ENCODE measurements around the gene SHH.
"Not testable (repeated sequence)": the region's sequence is repeated elsewhere in the genome, so short reads cannot be mapped to it uniquely, and the experiment has no call there.

SHH gene

GRCh38 chr7:155843426-155844018 lies 31.3 kb upstream of the SHH start:
- no peak for DNase-seq (ENCODE audit: low spot score)
- FAIRE-seq = no peak

- no peak for FAIRE-seq
Observed at GRCh38 chr7:155842496-155843265, 30.4 kb upstream of the SHH start.

GRCh38 chr7:155840909-155841308 lies 28.6 kb upstream of the SHH start:
- no peak for DNase-seq (ENCODE audit: low spot score)
- FAIRE-seq = no peak

More at GRCh38 chr7:155842496-155843265, 30.4 kb upstream of the SHH start:
- DNase-seq (ENCODE audit: low spot score) = no peak

DNA sequence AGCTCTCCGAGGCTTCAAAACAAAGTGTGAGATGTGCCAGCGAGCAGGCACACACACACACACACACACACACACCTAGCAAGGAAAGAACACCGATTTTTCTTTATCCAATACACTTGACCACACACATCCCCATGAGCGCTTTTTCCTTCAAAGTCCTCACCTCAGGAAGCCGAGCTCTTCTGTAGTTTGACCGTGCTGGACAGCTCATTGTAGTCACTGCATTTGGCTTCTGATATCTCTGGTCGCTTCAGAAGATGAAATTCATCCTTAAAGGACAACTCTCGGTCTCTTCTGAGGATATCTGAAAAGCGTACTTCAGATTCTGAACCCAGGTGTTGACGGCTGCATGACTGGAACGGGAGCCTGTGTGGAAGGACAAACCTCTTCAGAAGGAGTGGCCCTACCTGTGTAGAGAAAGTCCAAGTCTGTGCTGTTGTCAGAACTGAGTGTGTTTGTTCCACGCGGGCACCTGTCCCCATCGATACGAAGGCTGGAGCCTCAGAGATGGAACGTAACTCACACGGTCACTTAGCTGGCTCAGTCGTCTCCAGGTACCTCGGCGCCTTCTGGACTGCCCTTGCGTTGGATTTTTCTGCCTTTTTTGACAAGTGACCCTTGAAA lies 28.1 kb upstream of the SHH start:
- FAIRE-seq (no peak), DNase-seq (ENCODE audit: low spot score) (no peak)

- no peak for DNase-seq (ENCODE audit: low spot score)
- no peak for FAIRE-seq
Observed at GRCh38 chr7:155839461-155839860, 27.2 kb upstream of the SHH start.

DNA sequence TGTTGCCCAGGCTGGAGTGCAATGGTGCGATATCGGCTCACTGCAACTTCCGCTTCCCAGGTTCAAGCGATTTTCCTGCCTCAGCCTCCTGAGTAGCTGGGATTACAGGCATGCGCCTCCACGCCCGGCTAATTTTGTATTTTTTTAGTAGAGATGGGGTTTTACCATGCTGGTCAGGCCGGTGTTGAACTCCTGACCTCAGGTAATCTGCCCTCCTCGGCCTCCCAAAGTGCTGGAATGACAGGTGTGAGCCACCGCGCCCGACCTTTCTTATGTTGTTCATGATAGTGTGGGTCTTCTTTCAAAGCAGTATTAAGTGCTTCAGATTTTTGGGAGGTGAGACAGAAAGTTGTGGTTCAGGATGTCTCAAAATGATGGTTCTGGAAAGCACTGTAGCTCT lies 26.0 kb upstream of the SHH start:
- FAIRE-seq; DNase-seq (ENCODE audit: low spot score): not testable (repeated sequence)

- DNase-seq (ENCODE audit: low spot score) = no peak
- FAIRE-seq = no peak
Observed at GRCh38 chr7:155837126-155837479, 24.8 kb upstream of the SHH start.

DNA sequence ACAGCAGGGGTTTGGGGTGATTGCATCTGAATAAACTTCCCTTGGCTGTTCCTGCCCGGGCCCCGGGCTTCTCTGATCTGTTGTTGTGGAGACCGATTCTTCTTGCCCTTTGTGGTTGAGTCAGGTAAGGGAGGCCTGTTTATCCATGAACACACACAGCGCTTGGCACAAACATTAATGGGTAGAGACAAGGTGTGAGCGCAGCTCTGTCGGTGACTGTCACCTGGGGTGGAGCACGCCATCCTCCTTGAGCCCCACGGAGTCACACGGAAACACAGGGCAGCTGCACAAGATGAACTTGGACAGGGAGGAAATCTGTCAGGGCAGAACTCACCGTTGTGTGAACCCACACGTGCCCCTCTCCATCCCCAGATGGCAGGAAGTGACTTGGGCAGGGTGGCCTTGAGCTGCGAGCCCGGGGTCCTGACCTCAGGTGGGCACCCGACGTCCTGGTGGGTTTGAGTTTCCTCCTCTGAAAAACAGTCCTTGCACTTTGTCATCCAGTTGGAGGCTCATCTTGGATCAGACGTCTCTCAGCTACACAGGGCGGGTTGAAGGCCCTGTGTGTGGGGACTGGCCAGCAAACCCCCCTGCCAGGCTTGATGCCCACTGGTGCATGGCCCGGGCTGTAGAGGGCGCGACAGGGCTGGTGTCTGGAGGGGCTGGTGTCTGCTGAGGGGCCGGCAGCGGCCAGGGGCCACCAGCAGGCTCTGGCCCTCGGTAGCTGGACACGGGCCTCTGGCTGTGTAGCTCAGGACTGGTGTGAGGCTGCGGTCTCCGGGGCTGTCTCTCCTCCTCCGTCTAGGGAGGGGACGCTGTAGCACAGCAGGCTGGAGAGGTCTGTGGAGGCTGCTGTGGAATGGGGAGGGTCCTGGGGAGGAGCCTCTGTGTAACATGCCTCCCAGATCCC lies 24.2 kb upstream of the SHH start:
- no peak for FAIRE-seq
- no peak for DNase-seq (ENCODE audit: low spot score)

- FAIRE-seq (no peak), DNase-seq (ENCODE audit: low spot score) (no peak)
Observed at GRCh38 chr7:155835446-155836215, 23.4 kb upstream of the SHH start.

DNA sequence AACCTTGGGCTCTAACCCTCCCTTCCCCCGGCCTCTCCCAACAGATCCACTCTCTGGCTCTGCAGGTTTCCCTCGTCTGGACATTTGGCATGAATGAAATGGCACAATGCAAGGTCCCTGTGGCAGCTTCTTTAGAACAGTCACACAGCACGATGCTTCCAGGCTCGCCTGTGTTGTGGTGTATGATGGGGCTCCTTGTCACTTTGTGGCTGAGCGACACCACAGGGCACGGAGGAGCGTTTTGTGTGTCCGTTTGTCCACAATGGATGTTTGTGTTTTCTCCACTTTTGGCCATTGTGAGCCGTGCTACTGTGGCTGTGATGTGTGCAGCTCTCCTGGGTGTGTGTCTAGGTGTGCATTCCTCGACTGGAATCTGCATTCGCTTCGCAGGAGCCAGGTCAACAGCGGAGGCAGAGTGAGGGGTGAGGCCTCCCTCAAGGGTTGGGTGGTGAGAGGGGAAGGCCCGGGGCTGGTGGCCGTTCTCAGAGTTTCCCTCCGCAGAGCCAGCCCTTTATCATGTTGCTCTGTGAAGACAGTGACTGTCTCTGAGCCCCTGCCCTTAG lies 22.3 kb upstream of the SHH start:
- FAIRE-seq (no peak), DNase-seq (ENCODE audit: low spot score) (no peak)

GRCh38 chr7:155833651-155834050 lies 21.4 kb upstream of the SHH start:
- no peak for DNase-seq (ENCODE audit: low spot score)
- no peak for FAIRE-seq

DNA sequence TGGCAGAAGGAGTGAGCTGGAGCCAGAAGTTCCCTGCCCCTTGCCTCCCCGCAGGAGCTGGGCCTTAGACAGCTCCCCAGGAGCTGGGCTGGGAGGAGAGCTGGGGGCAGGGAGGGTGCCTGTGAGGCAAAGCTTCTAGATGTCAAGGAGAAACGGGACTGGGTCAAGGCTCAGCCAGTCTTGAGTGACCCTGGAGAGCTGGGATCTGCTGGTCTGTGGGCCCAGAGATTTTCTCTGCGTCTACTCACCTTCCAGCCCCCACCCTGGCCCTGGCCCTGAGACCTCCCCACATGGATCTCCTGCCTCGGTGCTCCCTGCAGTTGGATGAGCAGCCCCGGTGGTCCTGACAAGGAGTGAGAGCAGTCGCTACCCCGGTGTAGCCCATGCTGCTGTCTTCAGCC lies 20.3 kb upstream of the SHH start:
- DNase-seq (ENCODE audit: low spot score) (no peak), FAIRE-seq (no peak)

GRCh38 chr7:155831807-155832524 lies 19.7 kb upstream of the SHH start:
- FAIRE-seq (no peak), DNase-seq (ENCODE audit: low spot score) (no peak)

DNA sequence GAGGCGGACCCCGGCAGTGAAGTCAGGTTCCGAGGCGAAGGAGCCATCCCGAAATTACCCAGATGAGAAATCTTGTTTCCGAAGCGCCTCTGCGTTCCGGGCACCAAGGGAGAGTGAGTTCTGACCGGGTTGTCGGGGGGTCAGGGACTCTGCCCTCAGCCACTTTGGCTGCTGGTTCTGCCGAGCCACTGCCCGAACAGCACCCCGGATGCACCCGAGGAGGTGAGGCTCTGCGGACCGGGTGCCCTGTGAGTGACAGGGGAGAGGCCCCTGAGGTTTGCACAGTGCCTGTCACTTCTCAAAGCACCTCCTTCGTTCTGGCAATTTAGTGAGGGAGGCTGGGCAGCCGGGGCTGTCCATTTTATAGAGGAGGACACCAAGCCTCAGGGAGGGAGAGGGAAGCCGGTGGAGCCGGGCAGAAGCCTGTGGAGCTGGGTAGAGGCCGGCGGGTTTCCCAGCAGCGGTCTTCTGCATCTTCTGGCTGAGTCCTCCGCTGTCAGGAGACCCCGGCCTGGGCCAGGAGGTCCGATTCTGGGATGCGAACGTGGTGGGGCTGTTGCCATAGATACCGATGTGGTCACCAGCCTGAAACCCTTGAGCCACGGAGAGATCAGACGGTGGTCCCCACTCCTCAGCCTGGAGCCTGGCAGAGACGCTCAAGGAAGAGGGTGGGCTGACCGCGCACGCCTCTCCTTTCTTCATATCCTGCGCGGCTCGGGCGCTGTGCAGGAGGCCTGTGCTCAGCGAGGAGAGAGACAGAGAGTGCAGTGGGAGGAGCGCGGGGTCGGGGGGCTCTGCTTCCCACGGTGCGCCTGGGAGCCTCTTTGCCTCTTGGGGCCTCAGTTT lies 18.9 kb upstream of the SHH start:
- FAIRE-seq = no peak
- no peak for DNase-seq (ENCODE audit: low spot score)

DNA sequence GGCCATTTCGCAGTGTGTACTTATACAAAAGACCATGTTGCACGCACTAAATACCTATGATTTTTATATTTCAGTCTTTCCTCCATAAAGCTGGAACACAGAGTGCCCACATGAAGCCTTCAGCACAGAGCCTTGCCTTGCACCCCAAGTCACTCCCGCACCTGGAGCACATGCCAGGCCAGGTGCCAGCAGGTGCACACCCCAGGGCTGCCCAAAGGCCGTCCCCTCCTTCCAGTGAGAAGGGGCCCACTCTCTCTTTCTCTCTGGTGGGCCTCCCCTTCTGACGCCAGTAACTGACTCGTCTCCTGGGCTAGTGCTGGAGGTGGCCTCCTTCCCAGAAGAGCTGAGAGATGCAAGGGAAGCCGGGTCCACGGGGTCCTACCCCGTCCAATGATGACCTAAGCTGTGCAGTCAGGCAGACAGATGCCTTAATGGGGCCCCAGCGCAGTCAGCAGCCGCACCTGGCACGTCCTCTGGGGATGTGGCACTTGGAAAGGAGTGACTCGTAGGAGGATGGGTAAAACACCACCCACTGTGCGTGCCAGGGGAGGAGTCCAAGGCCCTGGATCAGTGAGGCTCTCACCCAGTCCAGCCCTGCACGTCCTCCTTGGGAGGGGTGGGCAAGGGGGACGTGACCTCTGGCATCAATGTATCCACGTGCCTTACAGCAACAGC lies 17.7 kb upstream of the SHH start:
- FAIRE-seq (no peak), DNase-seq (ENCODE audit: low spot score) (no peak)

GRCh38 chr7:155825336-155825735 lies 13.1 kb upstream of the SHH start:
- FAIRE-seq (no peak), DNase-seq (ENCODE audit: low spot score) (no peak)

DNA sequence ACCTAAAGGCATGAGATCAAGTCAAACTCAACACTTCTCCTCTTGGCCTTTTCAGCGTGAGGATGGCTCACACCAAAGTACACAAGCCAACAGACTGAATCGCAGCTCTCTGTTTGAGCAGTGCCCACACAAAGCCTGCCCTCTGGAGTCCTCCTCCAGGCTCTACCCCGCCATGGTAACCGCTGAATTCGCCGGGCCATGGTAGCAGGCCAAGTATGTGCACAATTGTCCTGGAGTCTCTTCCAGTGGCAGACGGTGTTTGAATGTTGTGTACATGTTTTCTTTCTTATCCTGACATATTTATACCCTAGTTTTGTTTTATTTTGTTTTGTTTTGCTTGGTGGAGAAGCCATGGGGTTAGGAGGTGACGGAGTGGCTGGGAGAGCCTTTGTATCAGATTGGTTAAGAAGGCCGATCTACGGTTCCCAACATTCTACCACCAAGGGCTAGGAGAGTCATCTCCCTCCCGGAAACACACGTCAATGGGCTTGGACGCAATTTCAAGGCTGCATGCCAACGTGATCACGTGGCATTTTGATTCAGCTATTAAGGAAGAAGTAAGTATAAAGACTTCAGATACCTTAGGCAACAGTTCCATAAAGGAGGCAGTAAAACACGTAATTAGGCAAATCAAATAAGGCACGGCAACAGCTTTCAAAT lies 12.1 kb upstream of the SHH start:
- FAIRE-seq = no peak
- peak; percentile 6 for DNase-seq (ENCODE audit: low spot score)

- FAIRE-seq = no peak
- no peak for DNase-seq (ENCODE audit: low spot score)
Observed at GRCh38 chr7:155821851-155822250, 9.6 kb upstream of the SHH start.
